BLaER1 (cell line): ENCODE results near the gene SMARCD1.
A peak's percentile ranks its signal among the peaks of the same experiment; 100 is the strongest.

Experiments used
- H3K27ac ChIP-seq: shearing (Covaris generic); formaldehyde crosslinking; 2 replicates; pipeline ENCODE4 v1.8.1; 2022
- H3K27me3 ChIP-seq: shearing (Covaris generic); formaldehyde crosslinking; 2 replicates; pipeline ENCODE4 v1.8.1; 2022
- H3K36me3 ChIP-seq: shearing (Covaris generic); formaldehyde crosslinking; 2 replicates; pipeline ENCODE4 v1.8.1; 2022
- H3K4me1 ChIP-seq: shearing (Covaris generic); formaldehyde crosslinking; 2 replicates; pipeline ENCODE4 v1.8.1; 2022
- H3K4me2 ChIP-seq: shearing (Covaris generic); formaldehyde crosslinking; 2 replicates; pipeline ENCODE4 v1.8.1; 2022
- H3K4me3 ChIP-seq: shearing (Covaris generic); formaldehyde crosslinking; 2 replicates; pipeline ENCODE4 v1.8.1; 2022
- H3K9ac ChIP-seq: shearing (Covaris generic); formaldehyde crosslinking; 2 replicates; pipeline ENCODE4 v1.8.1; 2022
- H3K9me3 ChIP-seq: shearing (Covaris generic); formaldehyde crosslinking; 2 replicates; pipeline ENCODE4 v1.8.1; 2022
- H4K20me1 ChIP-seq: shearing (Covaris generic); formaldehyde crosslinking; 2 replicates; pipeline ENCODE4 v1.8.1; 2022
- Cebpa-rat ChIP-seq: shearing (Covaris generic); IDR thresholded peaks from 2 replicates; pipeline ENCODE4 v1.8.1; 2022

Gene SMARCD1

GRCh38 chr12:50056639-50056976 is 28.5 kb upstream of the SMARCD1 start:
- Histone ChIP-seq H3K9ac (no peak overlapping the region; the same call in 1 of the 2 replicates), H3K4me3 (peak overlapping the region; percentile 78), H3K27me3 (peaks cover 43% of the 10 kb centered on the region)

GRCh38 chr12:50057000-50057841 is 27.9 kb upstream of the SMARCD1 start, which contains the start of gene ASIC1:
ASIC1 (plus strand) TSS chr12:50057596; CDS start chr12:50058767, 1,171 bp downstream.
- H3K4me2 ChIP-seq, result peak within 1 kb of the TSS; percentile 92
- H3K9me3 ChIP-seq, result no peaks in the 10 kb centered on the region
- no peak for TF ChIP-seq Cebpa-rat
- H3K4me3 ChIP-seq, result peak within 1 kb of the TSS; percentile 78
- peaks cover 37% of the 10 kb centered on the region for H3K27me3 ChIP-seq
- peak within 1 kb of the TSS; percentile 72 for H3K9ac ChIP-seq
- H3K36me3 ChIP-seq, result 0 out of 2 replicates have a peak, but pooled peaks cover 6% of the 10 kb centered on the region
- H4K20me1 ChIP-seq, result peaks cover 8% of the 10 kb centered on the region; the same call in 1 of the 2 replicates
- H3K27ac ChIP-seq, result peak within 1 kb of the TSS; percentile 51
- peaks cover 39% of the 10 kb centered on the region for H3K4me1 ChIP-seq

More at GRCh38 chr12:50056639-50056976, 28.5 kb upstream of the SMARCD1 start:
- Histone ChIP-seq H4K20me1 (peaks cover 8% of the 10 kb centered on the region), H3K27ac (no peak overlapping the region), H3K4me2 (peak overlapping the region; percentile 92), H3K9me3 (no peaks in the 10 kb centered on the region), H3K4me1 (peaks cover 35% of the 10 kb centered on the region), H3K36me3 (0 out of 2 replicates have a peak, but pooled peaks cover 6% of the 10 kb centered on the region)
- no peak for TF ChIP-seq Cebpa-rat

- H3K27me3 ChIP-seq, result peaks cover 28% of the 10 kb centered on the region
- peak overlapping the region; percentile 78 for H3K4me3 ChIP-seq
- peak overlapping the region; percentile 92 for H3K4me2 ChIP-seq
- no peak for TF ChIP-seq Cebpa-rat
- peak overlapping the region; percentile 51 for H3K27ac ChIP-seq
- 0 out of 2 replicates have a peak, but pooled peaks cover 6% of the 10 kb centered on the region for H3K36me3 ChIP-seq
- H3K9me3 ChIP-seq, result no peaks in the 10 kb centered on the region
- H3K9ac ChIP-seq, result peak overlapping the region; percentile 72
- peaks cover 8% of the 10 kb centered on the region; the same call in 1 of the 2 replicates for H4K20me1 ChIP-seq
- H3K4me1 ChIP-seq, result peaks cover 48% of the 10 kb centered on the region
Measured at GRCh38 chr12:50057896-50058670, 27.1 kb upstream of the SMARCD1 start.

- Histone ChIP-seq H3K4me3 (no peak overlapping the region), H3K36me3 (0 out of 2 replicates have a peak, but pooled peaks cover 6% of the 10 kb centered on the region), H3K9me3 (no peaks in the 10 kb centered on the region), H3K9ac (no peak overlapping the region), H4K20me1 (peaks cover 8% of the 10 kb centered on the region; the same call in 1 of the 2 replicates), H3K4me1 (peaks cover 52% of the 10 kb centered on the region), H3K27ac (no peak overlapping the region), H3K27me3 (peaks cover 28% of the 10 kb centered on the region), H3K4me2 (peak overlapping the region; percentile 92; the same call in 1 of the 2 replicates)
- TF ChIP-seq Cebpa-rat, result no peak
Measured at GRCh38 chr12:50058743-50059312, 26.3 kb upstream of the SMARCD1 start.

GRCh38 chr12:50059440-50060119 is 25.6 kb upstream of the SMARCD1 start:
- Histone ChIP-seq H4K20me1 (peaks cover 8% of the 10 kb centered on the region; the same call in 1 of the 2 replicates), H3K9me3 (no peaks in the 10 kb centered on the region), H3K36me3 (0 out of 2 replicates have a peak, but pooled peaks cover 6% of the 10 kb centered on the region), H3K4me3 (no peak overlapping the region), H3K9ac (no peak overlapping the region), H3K27ac (no peak overlapping the region), H3K27me3 (peaks cover 28% of the 10 kb centered on the region), H3K4me2 (no peak overlapping the region), H3K4me1 (peaks cover 52% of the 10 kb centered on the region)
- TF ChIP-seq Cebpa-rat, result no peak

- TF ChIP-seq Cebpa-rat, result no peak
- H3K4me3 ChIP-seq, result no peak overlapping the region
- H3K4me1 ChIP-seq, result peaks cover 52% of the 10 kb centered on the region
- H4K20me1 ChIP-seq, result peaks cover 8% of the 10 kb centered on the region; the same call in 1 of the 2 replicates
- H3K4me2 ChIP-seq, result no peak overlapping the region
- no peak overlapping the region for H3K27ac ChIP-seq
- peaks cover 28% of the 10 kb centered on the region for H3K27me3 ChIP-seq
- H3K9ac ChIP-seq, result no peak overlapping the region
- H3K36me3 ChIP-seq, result 0 out of 2 replicates have a peak, but pooled peaks cover 6% of the 10 kb centered on the region
- no peaks in the 10 kb centered on the region for H3K9me3 ChIP-seq
Measured at GRCh38 chr12:50060120-50060468, 25.0 kb upstream of the SMARCD1 start.

GRCh38 chr12:50061171-50061570 is 24.0 kb upstream of the SMARCD1 start:
- H3K36me3 ChIP-seq, result 0 out of 2 replicates have a peak, but pooled peaks cover 6% of the 10 kb centered on the region
- no peak overlapping the region for H3K4me3 ChIP-seq
- peaks cover 50% of the 10 kb centered on the region for H3K4me1 ChIP-seq
- peaks cover 23% of the 10 kb centered on the region for H3K27me3 ChIP-seq
- no peak overlapping the region for H3K27ac ChIP-seq
- no peak overlapping the region for H3K4me2 ChIP-seq
- H4K20me1 ChIP-seq, result peaks cover 8% of the 10 kb centered on the region; the same call in 1 of the 2 replicates
- H3K9ac ChIP-seq, result no peak overlapping the region
- TF ChIP-seq Cebpa-rat, result no peak
- no peaks in the 10 kb centered on the region for H3K9me3 ChIP-seq

GRCh38 chr12:50061946-50062686 is 23.0 kb upstream of the SMARCD1 start:
- Histone ChIP-seq H3K9me3 (no peaks in the 10 kb centered on the region), H3K27me3 (peaks cover 13% of the 10 kb centered on the region), H3K4me3 (no peak overlapping the region), H3K9ac (no peak overlapping the region), H3K4me2 (peak overlapping the region; percentile 39), H3K4me1 (peaks cover 47% of the 10 kb centered on the region), H3K27ac (no peak overlapping the region), H4K20me1 (no peaks in the 10 kb centered on the region), H3K36me3 (0 out of 2 replicates have a peak, but pooled peaks cover 6% of the 10 kb centered on the region)
- TF ChIP-seq Cebpa-rat, result no peak
